OCI-LY3 (cell line): ENCODE measurements around the gene GPM6B.

ENCODE experiments used
- H2AFZ ChIP-seq: fragments of 200-600, 300-600 bp; shearing (Covaris generic); 2 replicates; pipeline ENCODE4 v1.6.0; 2014; ENCODE audit warnings: antibody characterized with exemption, low read depth, low read length
- H3K27ac ChIP-seq: fragments of 200-600, 300-600 bp; sonication (generic); 2 replicates; pipeline ENCODE4 v1.5.1; 2014; ENCODE audit warnings: mild to moderate bottlenecking, low read length, moderate library complexity, mixed read lengths
- H3K27me3 ChIP-seq: fragments of 200-600, 300-600 bp; sonication (generic); 2 replicates; pipeline ENCODE4 v1.6.1; 2014; ENCODE audit warnings: low read depth, low read length, mixed read lengths
- H3K36me3 ChIP-seq: fragments of 200-600, 300-600 bp; sonication (generic); replicated peaks from 2 replicates; pipeline ENCODE3; 2014; ENCODE audit warnings: low read depth, low read length, mixed read lengths
- H3K4me1 ChIP-seq: fragments of 300-600, 200-600 bp; sonication (generic); 2 replicates; pipeline ENCODE4 v1.6.1; 2014; ENCODE audit warnings: low read length, mixed read lengths
- H3K4me2 ChIP-seq: fragments of 200-600, 300-600 bp; sonication (generic); 2 replicates; pipeline ENCODE4 v1.6.1; 2014; ENCODE audit warnings: low read length, mixed read lengths
- H3K4me3 ChIP-seq: fragments of 300-600, 200-600 bp; sonication (generic); 2 replicates; pipeline ENCODE4 v1.5.1; 2014; ENCODE audit warnings: antibody characterized with exemption, mild to moderate bottlenecking, low read length, moderate library complexity
- H3K79me2 ChIP-seq: fragments of 300-600, 200-600 bp; shearing (Covaris generic); 2 replicates; pipeline ENCODE4 v1.6.1; 2014; ENCODE audit warnings: mild to moderate bottlenecking, low read length, mixed read lengths
- H3K9ac ChIP-seq: fragments of 300-600, 200-600 bp; shearing (Covaris generic); 2 replicates; pipeline ENCODE4 v1.6.0; 2014; ENCODE audit warnings: mild to moderate bottlenecking, low read length, moderate library complexity
- H3K9me3 ChIP-seq: fragments of 200-600, 300-600 bp; shearing (Covaris generic); 2 replicates; pipeline ENCODE4 v1.6.1; 2014; ENCODE audit warnings: low read length, mixed read lengths; ENCODE audit not compliant: insufficient read depth
- H4K20me1 ChIP-seq: fragments of 200-600, 300-600 bp; sonication (generic); 2 replicates; pipeline ENCODE4 v1.6.1; 2016; ENCODE audit warnings: low read length, mixed read lengths; ENCODE audit not compliant: insufficient read depth
- EZH2phosphoT487 ChIP-seq: fragments of 200-600 bp; shearing (Covaris generic); IDR thresholded peaks from 2 replicates; pipeline ENCODE4 v1.6.1; 2018; ENCODE audit warnings: antibody characterized with exemption, mixed run types, low read depth
- TF ChIP-seq, protein P1 (sequence below): fragments of 200-600, 300-600 bp; sonication (generic); IDR thresholded peaks from 2 replicates; pipeline ENCODE4 v1.5.1; 2014; ENCODE audit warnings: antibody characterized with exemption, low read length, low read depth

The GPM6B gene

GRCh38 chrX:13835825-13836224 is 18.9 kb upstream of the GPM6B start:
- Histone ChIP-seq H3K9ac (no peak overlapping the region), H4K20me1 (no peaks in the 10 kb centered on the region)
- TF ChIP-seq, protein P1, sequence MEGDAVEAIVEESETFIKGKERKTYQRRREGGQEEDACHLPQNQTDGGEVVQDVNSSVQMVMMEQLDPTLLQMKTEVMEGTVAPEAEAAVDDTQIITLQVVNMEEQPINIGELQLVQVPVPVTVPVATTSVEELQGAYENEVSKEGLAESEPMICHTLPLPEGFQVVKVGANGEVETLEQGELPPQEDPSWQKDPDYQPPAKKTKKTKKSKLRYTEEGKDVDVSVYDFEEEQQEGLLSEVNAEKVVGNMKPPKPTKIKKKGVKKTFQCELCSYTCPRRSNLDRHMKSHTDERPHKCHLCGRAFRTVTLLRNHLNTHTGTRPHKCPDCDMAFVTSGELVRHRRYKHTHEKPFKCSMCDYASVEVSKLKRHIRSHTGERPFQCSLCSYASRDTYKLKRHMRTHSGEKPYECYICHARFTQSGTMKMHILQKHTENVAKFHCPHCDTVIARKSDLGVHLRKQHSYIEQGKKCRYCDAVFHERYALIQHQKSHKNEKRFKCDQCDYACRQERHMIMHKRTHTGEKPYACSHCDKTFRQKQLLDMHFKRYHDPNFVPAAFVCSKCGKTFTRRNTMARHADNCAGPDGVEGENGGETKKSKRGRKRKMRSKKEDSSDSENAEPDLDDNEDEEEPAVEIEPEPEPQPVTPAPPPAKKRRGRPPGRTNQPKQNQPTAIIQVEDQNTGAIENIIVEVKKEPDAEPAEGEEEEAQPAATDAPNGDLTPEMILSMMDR, result no peak
- TF ChIP-seq EZH2phosphoT487, result no peak

DNA sequence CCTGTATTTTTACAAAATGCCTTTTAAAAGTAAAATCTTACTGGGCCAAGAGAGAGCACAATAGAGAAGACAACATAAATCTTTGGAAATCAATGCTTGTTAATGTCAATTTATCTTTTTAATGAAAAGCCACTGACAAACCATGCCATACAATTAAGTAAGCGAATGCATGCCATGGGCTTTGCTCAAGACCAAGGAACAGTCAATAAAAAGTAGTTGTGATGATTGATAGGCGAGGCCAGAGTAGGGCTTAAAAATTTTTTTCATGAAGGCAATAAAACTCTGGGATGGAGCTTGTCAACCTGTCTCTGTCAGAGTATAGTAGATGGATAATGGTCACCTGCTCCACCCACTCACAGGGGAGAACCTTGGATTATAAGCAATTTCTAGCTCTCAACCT is 17.5 kb upstream of the GPM6B start:
- Histone ChIP-seq H4K20me1 (no peaks in the 10 kb centered on the region), H3K27me3 (no peaks in the 10 kb centered on the region)
- TF ChIP-seq, protein P1, result no peak
- no peak for TF ChIP-seq EZH2phosphoT487

More at GRCh38 chrX:13835825-13836224, 18.9 kb upstream of the GPM6B start:
- no peak overlapping the region for H3K4me2 ChIP-seq
- no peak overlapping the region for H2AFZ ChIP-seq
- no peaks in the 10 kb centered on the region for H3K27me3 ChIP-seq
- H3K79me2 ChIP-seq, result no peaks in the 10 kb centered on the region
- H3K4me1 ChIP-seq, result no peaks in the 10 kb centered on the region
- H3K36me3 ChIP-seq, result no peaks in the 10 kb centered on the region
- no peak overlapping the region for H3K27ac ChIP-seq
- no peak overlapping the region for H3K4me3 ChIP-seq
- no peaks in the 10 kb centered on the region for H3K9me3 ChIP-seq

GRCh38 chrX:13829983-13830382 is 13.1 kb upstream of the GPM6B start:
- Histone ChIP-seq H3K79me2 (no peaks in the 10 kb centered on the region; the same call in 1 of the 2 replicates), H3K4me1 (peaks cover 15% of the 10 kb centered on the region), H3K36me3 (no peaks in the 10 kb centered on the region), H4K20me1 (no peaks in the 10 kb centered on the region), H3K4me3 (no peak overlapping the region), H3K9ac (no peak overlapping the region), H3K27ac (no peak overlapping the region), H2AFZ (no peak overlapping the region), H3K4me2 (peak overlapping the region; percentile 24), H3K27me3 (no peaks in the 10 kb centered on the region), H3K9me3 (no peaks in the 10 kb centered on the region)
- TF ChIP-seq EZH2phosphoT487, result no peak
- TF ChIP-seq, protein P1, result no peak

More for the DNA sequence above, 17.5 kb upstream of the GPM6B start:
- no peaks in the 10 kb centered on the region for H3K9me3 ChIP-seq
- no peaks in the 10 kb centered on the region for H3K36me3 ChIP-seq
- H3K4me2 ChIP-seq, result no peak overlapping the region
- H3K9ac ChIP-seq, result no peak overlapping the region
- H2AFZ ChIP-seq, result no peak overlapping the region
- H3K27ac ChIP-seq, result no peak overlapping the region
- H3K4me3 ChIP-seq, result no peak overlapping the region
- H3K79me2 ChIP-seq, result no peaks in the 10 kb centered on the region
- peaks cover 11% of the 10 kb centered on the region for H3K4me1 ChIP-seq

- H3K4me2 ChIP-seq, result no peak overlapping the region
Observed at GRCh38 chrX:13828392-13828791, 11.5 kb upstream of the GPM6B start.

More at GRCh38 chrX:13828392-13828791, 11.5 kb upstream of the GPM6B start:
- Histone ChIP-seq H3K79me2 (no peaks in the 10 kb centered on the region; the same call in 1 of the 2 replicates), H3K27me3 (no peaks in the 10 kb centered on the region), H2AFZ (no peak overlapping the region), H3K9me3 (no peaks in the 10 kb centered on the region), H3K9ac (no peak overlapping the region), H3K36me3 (no peaks in the 10 kb centered on the region), H4K20me1 (no peaks in the 10 kb centered on the region), H3K4me3 (no peak overlapping the region), H3K4me1 (peaks cover 15% of the 10 kb centered on the region), H3K27ac (no peak overlapping the region)
- TF ChIP-seq, protein P1, result no peak
- no peak for TF ChIP-seq EZH2phosphoT487
